HG03175 (cell line): ENCODE results near the gene NTRK1.
A peak's percentile ranks its signal among the peaks of the same experiment; 100 is the strongest.

ENCODE experiments used
- ATAC-seq: cut with Tn5 transposase; IDR thresholded peaks from one replicate; pipeline ENCODE4 v1.9.1; 2021; ENCODE audit warnings: mild to moderate bottlenecking, moderate library complexity; ENCODE audit not compliant: unreplicated experiment

Gene NTRK1

GRCh38 chr1:156860628-156861423, at the start of gene NTRK1:
TSS of gene NTRK1 (plus strand) at chr1:156860865. CDS start at chr1:156860935, 70 bp downstream.
- ATAC-seq: no peak

GRCh38 chr1:156811168-156811567, 49.5 kb upstream of the NTRK1 start:
- ATAC-seq: no peak

DNA sequence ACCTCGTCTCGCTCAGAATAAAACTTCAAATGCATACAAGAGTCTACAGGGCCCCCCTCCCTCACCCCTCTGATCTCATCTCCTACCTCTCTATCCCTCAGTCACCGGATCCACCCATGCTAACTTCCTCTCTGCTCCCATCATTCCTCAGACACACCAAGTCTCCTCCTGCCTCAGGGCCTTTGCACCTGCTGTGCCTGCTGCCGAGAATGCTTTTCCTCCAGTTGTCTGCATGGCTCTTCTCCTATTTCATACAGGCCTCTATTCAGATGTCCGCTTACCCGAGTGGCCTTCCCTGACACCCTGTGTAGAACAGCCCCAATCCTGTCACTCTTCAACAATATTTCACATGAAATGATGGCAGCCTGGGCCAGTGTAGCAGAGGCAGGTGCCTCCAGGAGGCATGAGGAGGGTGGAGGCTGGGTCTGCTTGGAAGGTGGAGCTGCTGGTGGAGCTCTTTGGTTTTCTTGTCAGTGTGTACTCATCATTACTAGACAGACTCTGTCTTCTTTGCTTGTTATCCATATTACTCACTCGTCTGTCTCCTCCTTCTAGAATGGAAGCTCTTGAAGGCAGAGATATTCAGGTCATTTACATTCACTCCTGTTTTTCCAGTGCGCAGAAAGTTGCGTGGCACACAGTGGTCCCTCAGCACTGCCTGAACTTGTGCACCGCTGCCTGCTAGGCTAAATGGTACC, 48.2 kb upstream of the NTRK1 start:
- ATAC-seq: no peak

GRCh38 chr1:156813298-156813697, 47.4 kb upstream of the NTRK1 start:
- no peak for ATAC-seq

GRCh38 chr1:156813750-156814570, 46.7 kb upstream of the NTRK1 start:
- no peak for ATAC-seq

DNA sequence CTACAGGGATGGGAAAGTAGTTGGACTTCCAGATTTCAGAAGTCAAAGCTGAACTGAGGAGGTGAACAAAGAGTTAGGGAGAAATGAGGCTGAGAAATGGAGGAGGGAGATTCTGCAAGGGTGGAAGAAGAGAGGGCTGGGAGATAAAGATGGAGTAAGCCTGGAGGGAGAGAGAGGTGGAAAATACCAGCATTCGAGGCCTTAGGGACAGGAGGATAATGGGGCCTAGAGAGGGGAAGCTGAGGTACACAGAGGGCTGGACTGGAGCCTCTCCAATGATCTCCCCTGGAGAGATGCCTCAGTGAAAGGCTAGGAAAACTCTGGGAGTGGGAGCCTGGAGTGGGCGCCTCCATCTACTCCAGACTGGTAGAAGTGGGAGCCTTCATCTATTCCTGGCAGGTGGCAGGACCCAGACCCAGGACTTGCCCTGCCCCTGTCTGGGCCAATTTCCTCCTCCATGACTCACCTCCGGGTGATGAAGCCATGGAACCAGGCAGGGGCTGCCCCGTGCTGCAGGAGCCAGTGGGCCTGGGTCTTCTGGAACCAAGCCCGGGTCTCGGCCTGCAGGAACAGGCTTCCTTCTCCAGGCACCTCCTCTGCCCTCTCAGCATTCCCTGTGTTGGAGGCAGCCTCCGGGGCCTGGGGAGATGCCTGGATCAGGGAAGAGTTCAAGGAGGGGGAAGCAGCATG, 45.9 kb upstream of the NTRK1 start:
- no peak for ATAC-seq

- no peak for ATAC-seq
Measured at GRCh38 chr1:156815307-156815826, 45.3 kb upstream of the NTRK1 start.

GRCh38 chr1:156815961-156816422, 44.7 kb upstream of the NTRK1 start:
- ATAC-seq: no peak

DNA sequence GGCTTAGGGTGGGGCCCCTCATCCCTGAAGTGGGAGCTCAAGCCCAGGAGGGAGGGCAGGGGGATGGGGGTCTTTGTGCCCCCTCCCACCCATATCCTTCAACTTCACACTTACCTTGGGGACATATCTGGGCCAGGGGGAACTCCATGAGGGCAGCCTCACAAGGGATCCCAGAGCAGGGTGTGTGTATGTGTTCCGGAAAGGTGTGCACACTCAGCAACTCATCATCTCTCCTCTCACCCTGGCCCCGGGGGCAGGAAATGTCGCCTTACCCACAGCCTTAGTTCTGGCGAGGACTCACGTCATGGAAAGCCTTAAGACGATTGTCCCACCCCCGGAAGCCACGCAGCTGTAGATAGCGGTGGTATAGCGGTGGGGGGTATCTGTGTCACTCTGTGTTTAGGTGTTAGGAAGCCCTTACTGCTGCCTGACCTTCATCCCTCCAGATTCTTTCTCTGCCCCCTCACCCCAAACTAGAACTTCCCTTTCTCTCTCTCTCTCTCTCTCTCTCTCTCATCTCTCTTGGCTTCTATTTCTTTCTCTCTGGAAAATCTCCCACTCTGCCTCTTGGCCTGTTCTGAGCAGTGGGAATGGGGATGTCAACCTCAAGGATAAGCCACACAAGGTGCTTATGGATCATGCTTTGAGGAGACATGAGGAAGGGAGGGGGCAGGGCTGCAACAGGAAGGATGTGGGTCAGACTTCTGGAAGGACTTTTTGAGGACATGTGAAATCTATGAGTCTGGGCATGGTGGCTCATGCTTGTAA, 43.9 kb upstream of the NTRK1 start, which contains the start of gene SH2D2A:
Gene SH2D2A (minus strand): TSS at position 288 of the 768 bp plus-strand sequence. CDS start 140 bp downstream, at position 148.
- peak; percentile 92 for ATAC-seq

DNA sequence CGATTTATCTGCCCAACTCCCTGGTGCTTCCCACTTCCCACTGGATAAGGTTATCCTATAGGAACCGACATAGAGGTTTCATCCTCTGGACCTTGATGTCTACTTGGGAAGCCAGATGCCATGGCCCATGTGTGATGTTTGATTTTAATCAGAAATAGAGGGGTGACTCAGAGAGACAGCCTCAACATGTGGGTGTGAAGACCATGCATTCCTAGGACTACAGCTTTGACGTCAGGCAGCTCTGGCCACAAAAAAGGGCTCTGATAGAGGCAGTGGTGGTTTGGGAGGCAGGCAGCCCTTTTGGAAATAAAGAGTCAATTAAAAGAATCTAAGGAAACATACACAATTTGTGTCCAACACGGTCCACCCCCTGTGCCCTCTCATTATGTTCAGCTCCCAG, 38.9 kb upstream of the NTRK1 start:
- ATAC-seq: no peak

GRCh38 chr1:156822680-156823079, 38.0 kb upstream of the NTRK1 start:
- no peak for ATAC-seq

DNA sequence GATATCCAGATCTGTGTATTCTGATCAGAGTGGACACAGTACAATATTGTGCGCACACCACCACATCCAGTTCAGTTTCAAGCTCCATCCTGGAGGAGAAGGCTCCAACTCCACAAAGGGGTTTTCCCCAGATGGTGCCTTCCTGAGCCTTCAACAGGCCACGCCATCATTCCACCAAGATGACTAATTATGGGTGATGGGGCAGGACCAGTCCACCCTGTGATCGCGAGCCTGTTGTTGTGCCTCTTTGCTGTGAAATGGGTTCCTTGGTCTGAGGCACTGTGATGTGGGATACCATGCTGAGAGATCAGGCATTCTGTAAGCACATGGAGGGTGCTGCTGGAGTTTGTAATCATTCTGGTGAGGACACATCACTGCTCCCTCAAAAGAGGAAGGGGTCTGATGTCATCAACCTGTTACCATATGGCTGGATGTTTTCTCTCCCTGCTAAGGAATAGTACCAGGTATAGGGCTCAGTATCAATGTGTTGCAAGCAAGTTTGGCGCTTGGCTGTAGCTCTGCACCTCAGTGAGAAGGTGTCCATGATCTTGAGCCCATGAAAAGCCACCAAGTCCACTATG, 37.4 kb upstream of the NTRK1 start:
- ATAC-seq: no peak

DNA sequence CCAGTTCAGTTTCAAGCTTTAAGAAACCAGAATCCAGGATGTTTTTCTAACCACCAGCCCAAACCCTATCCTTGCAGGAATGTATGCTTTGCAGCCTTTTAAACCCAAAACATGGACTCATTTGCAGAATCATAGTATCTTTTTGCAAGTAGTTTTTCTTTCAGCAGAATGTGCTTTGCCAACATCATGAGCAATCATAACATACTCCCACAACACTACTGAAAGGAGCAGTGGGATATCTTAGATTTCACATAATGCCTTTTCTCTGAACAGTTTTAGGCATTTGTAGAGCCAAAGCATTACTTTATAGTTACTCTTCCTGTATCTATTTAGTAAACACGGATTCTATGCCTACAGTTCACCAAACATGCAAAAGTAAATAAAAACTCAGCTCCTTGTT, 34.0 kb upstream of the NTRK1 start:
- no peak for ATAC-seq

GRCh38 chr1:156828400-156829124, 32.1 kb upstream of the NTRK1 start:
- ATAC-seq: no peak

DNA sequence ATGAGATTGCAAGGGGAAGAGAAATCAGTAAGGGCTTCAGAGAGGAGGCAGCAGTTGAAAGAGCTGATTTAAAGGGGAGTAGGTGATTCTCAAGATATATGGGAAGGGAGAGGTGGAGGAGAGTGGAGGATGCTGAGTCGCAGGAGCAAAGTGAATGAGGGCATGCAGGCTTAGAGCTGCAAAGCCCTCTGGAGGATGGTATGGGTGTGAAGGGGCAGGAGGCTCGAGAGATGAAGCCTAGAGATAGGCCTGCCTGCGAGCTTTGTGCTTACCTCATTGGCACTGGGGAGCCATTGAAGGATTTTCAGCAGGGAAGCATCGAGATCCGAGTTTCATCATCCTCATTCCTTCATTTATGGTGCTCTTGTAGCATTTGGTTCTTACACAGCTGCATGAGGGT, 28.2 kb upstream of the NTRK1 start:
- no peak for ATAC-seq

- ATAC-seq: no peak
Measured at GRCh38 chr1:156833603-156834002, 27.1 kb upstream of the NTRK1 start.

GRCh38 chr1:156834322-156834721, 26.3 kb upstream of the NTRK1 start:
- ATAC-seq: no peak

DNA sequence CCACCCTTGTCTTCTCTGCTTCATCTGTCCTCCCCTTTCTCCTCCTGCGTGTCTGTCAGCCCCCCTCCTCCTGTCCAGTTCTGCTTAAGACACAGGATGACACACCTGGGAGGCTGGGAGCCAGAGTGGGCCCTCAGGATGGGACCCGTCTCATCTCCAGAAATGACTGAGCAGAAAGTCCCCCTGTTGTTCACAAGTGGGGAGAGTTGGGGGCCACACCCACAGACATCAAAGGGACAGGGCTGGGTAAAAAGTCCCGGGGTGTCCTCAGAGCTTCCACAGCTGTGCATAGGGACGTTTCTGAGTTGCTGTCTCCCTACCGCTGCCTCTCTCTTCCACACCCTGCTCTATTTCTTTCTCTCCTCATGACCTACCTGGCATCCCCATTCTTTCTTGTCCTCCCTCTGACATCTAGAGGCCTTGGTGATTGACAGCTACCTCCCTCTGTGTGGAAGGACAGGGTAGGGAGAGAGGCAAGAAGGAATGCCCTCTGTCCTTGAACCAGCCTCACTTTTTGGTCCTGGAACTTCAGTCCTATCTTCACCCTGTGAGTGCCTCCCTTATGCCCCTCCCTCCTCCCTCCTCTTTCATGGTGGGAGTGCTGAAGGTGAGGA, 24.5 kb upstream of the NTRK1 start:
- no peak for ATAC-seq
